HepG2 (cell line): ENCODE measurements around the gene LSMEM2. TPM values are rescaled to one million over a fixed set of nuclear protein-coding genes. Genes with fewer than 3 reads are reported as not detected.
A peak's percentile ranks its signal among the peaks of the same experiment; 100 is the strongest.

Source experiments
- ARID2 ChIP-seq: sonication (generic); formaldehyde crosslinking; IDR thresholded peaks from 2 replicates; pipeline ENCODE4 v1.8.1; 2022; ENCODE audit warnings: mild to moderate bottlenecking, missing genetic modification reagents, borderline replicate concordance
- ATF6 ChIP-seq: sonication (generic); formaldehyde crosslinking; conservative IDR thresholded peaks from 2 replicates; pipeline ENCODE4 v1.4.0; 2020; ENCODE audit warnings: missing genetic modification reagents
- ELF4 ChIP-seq: sonication (generic); formaldehyde crosslinking; IDR thresholded peaks from 2 replicates; pipeline ENCODE4 v1.5.0; 2020; ENCODE audit warnings: missing genetic modification reagents, mild to moderate bottlenecking, moderate library complexity, borderline replicate concordance
- HNF4A ChIP-seq: sonication (generic); formaldehyde crosslinking; IDR thresholded peaks from 2 replicates; pipeline ENCODE4 v1.4.0; 2020; ENCODE audit warnings: missing genetic modification reagents
- MLLT10 ChIP-seq: sonication (generic); formaldehyde crosslinking; IDR thresholded peaks from 2 replicates; pipeline ENCODE4 v1.4.0; 2020; ENCODE audit warnings: missing genetic modification reagents
- MYNN ChIP-seq: sonication (generic); formaldehyde crosslinking; IDR thresholded peaks from 2 replicates; pipeline ENCODE4 v1.4.0; 2020; ENCODE audit warnings: mild to moderate bottlenecking, low read depth, missing genetic modification reagents
- RFX5 ChIP-seq: IDR thresholded peaks from 2 replicates; pipeline ENCODE4 v1.6.1; 2011; ENCODE audit warnings: low read depth, low read length, improper control_type of control experiment
- SNAPC4 ChIP-seq: sonication (generic); formaldehyde crosslinking; IDR thresholded peaks from 2 replicates; pipeline ENCODE4 v1.4.0; 2020; ENCODE audit warnings: mild to moderate bottlenecking, missing genetic modification reagents
- SP2 ChIP-seq: sonication (generic); formaldehyde crosslinking; IDR thresholded peaks from 2 replicates; pipeline ENCODE4 v1.5.1; 2020; ENCODE audit warnings: mild to moderate bottlenecking, missing genetic modification reagents
- ZBTB14 ChIP-seq: sonication (generic); formaldehyde crosslinking; IDR thresholded peaks from 2 replicates; pipeline ENCODE4 v1.4.0; 2020; ENCODE audit warnings: missing genetic modification reagents
- ZBTB38 ChIP-seq: sonication (generic); formaldehyde crosslinking; IDR thresholded peaks from 2 replicates; pipeline ENCODE4 v1.5.1; 2020; ENCODE audit warnings: mild to moderate bottlenecking, missing genetic modification reagents
- ZBTB42 ChIP-seq: sonication (generic); formaldehyde crosslinking; IDR thresholded peaks from 2 replicates; pipeline ENCODE4 v1.5.0; 2020; ENCODE audit warnings: mild to moderate bottlenecking, missing genetic modification reagents
- ZBTB46 ChIP-seq: sonication (generic); formaldehyde crosslinking; IDR thresholded peaks from 2 replicates; pipeline ENCODE4 v1.4.0; 2020; ENCODE audit warnings: mild to moderate bottlenecking, missing genetic modification reagents, borderline replicate concordance
- ZFP36L1 ChIP-seq: sonication (generic); formaldehyde crosslinking; IDR thresholded peaks from 2 replicates; pipeline ENCODE4 v1.8.0; 2022; ENCODE audit warnings: mild to moderate bottlenecking, missing genetic modification reagents, moderate library complexity
- ZFP62 ChIP-seq: sonication (generic); formaldehyde crosslinking; IDR thresholded peaks from 2 replicates; pipeline ENCODE4 v1.4.0; 2020; ENCODE audit warnings: missing genetic modification reagents
- ZNF451 ChIP-seq: sonication (generic); formaldehyde crosslinking; IDR thresholded peaks from 2 replicates; pipeline ENCODE4 v1.5.0; 2020; ENCODE audit warnings: mild to moderate bottlenecking, missing genetic modification reagents
- ZNF460 ChIP-seq: sonication (generic); formaldehyde crosslinking; IDR thresholded peaks from 2 replicates; pipeline ENCODE4 v1.5.1; 2020; ENCODE audit warnings: missing genetic modification reagents, mild to moderate bottlenecking, borderline replicate concordance
- ZNF784 ChIP-seq: sonication (generic); formaldehyde crosslinking; IDR thresholded peaks from 2 replicates; pipeline ENCODE4 v1.5.1; 2020; ENCODE audit warnings: missing genetic modification reagents, mild to moderate bottlenecking, borderline replicate concordance
- polyA plus RNA-seq, 8 experiments: library from polyadenylated mRNA; depleted of rRNA in 3 of 8; stranded (reverse) in 7 of 8; unstranded in 1 of 8; fragments of >200 nt; fragmentation: Illumina TruSeq in 4 of 8; extraction: Trizol in 4 of 8; gene quantifications; 2 replicates each; pipeline versions ENCODE4 v1.2.1 to v1.2.3, GENCODE V29; 2011 to 2016; ENCODE audit warnings: low read depth in 4 of 8, missing spikeins in 1 of 8, mixed read lengths in 1 of 8; ENCODE audit not compliant: insufficient read depth in 1 of 8
- total RNA-seq, 5 experiments: library from RNA; depleted of rRNA; stranded (reverse); fragments of >200 nt; fragmentation: Illumina TruSeq; extraction: Trizol; gene quantifications; 2 replicates each; pipeline ENCODE4 v1.2.3, GENCODE V29; 2016; ENCODE audit warnings: low read depth in 1 of 5

Gene LSMEM2
- total and polyA plus RNA-seq, 2 of the 13 experiments (the other 11 are each of a cell fraction or from before 2014, with no cell fraction given) = 0.07 to 0.41 TPM

GRCh38 chr3:50298836-50299637 is 20.1 kb downstream of the LSMEM2 start, which contains the start of the genes HYAL3 and NAA80 (continued):
- TF ChIP-seq ZBTB46 = no peak
- TF ChIP-seq SP2 (CRISPR knock-in tag) = no peak; the same call in 1 of the 2 replicates
- no peak for TF ChIP-seq ELF4 (CRISPR knock-in tag)
- TF ChIP-seq ZNF784 = no peak
- TF ChIP-seq ZBTB38 (CRISPR knock-in tag) = peak; percentile 76; the same call in 1 of the 2 replicates
- TF ChIP-seq ATF6 (CRISPR knock-in tag) = no peak
- TF ChIP-seq ZNF451 (CRISPR knock-in tag) = peak; percentile 36; the same call in 1 of the 2 replicates
- peak; percentile 68; the same call in 1 of the 2 replicates for TF ChIP-seq ZFP36L1 (CRISPR knock-in tag)
- no peak for TF ChIP-seq MLLT10 (CRISPR knock-in tag)
- TF ChIP-seq ZNF460 (CRISPR knock-in tag) = peak; percentile 31; the same call in 1 of the 2 replicates
- no peak for TF ChIP-seq MYNN
- TF ChIP-seq ARID2 (CRISPR knock-in tag) = no peak
- peak; percentile 63; the same call in 1 of the 2 replicates for TF ChIP-seq ZBTB14 (CRISPR knock-in tag)
- TF ChIP-seq RFX5 = peak; percentile 8; the same call in 1 of the 2 replicates
- TF ChIP-seq SNAPC4 (CRISPR knock-in tag) = no peak
- no peak for TF ChIP-seq ZFP62 (CRISPR knock-in tag)
- TF ChIP-seq HNF4A = no peak
- no peak; the same call in 1 of the 2 replicates for TF ChIP-seq ZBTB42
